ENCODE results near the gene SERPINB3.
"Not testable (repeated sequence)": the region's sequence is repeated elsewhere in the genome, so short reads cannot be mapped to it uniquely, and the experiment has no call there.

SERPINB3 gene

GRCh38 chr18:63661750-63662149 lies at the start of gene SERPINB3:
SERPINB3 (minus strand) TSS chr18:63661893; CDS start chr18:63661216, 677 bp downstream.
- not testable (repeated sequence) for DNase-seq (ENCODE audit: low spot score)

GRCh38 chr18:63708650-63709049 lies 47.0 kb upstream of the SERPINB3 start:
- no peak for DNase-seq (ENCODE audit: low spot score)

- no peak for DNase-seq (ENCODE audit: low spot score)
These were observed 46.1 kb upstream of the SERPINB3 start for GRCh38 chr18:63707816-63708215.

GRCh38 chr18:63705401-63705800 lies 43.7 kb upstream of the SERPINB3 start:
- DNase-seq (ENCODE audit: low spot score) = no peak

GRCh38 chr18:63702660-63703059 lies 41.0 kb upstream of the SERPINB3 start, which contains the start of gene SERPINB11:
SERPINB11 (plus strand) TSS chr18:63702960; CDS start chr18:63710194, 7,234 bp downstream.
- DNase-seq (ENCODE audit: low spot score) = no peak

- no peak for DNase-seq (ENCODE audit: low spot score)
These were observed 40.3 kb upstream of the SERPINB3 start for GRCh38 chr18:63701952-63702351.

- no peak for DNase-seq (ENCODE audit: low spot score)
These were observed 38.8 kb upstream of the SERPINB3 start for GRCh38 chr18:63700501-63700900.

GRCh38 chr18:63697097-63697660 lies 35.5 kb upstream of the SERPINB3 start:
- DNase-seq (ENCODE audit: low spot score) = no peak

- no peak for DNase-seq (ENCODE audit: low spot score)
These were observed 27.4 kb upstream of the SERPINB3 start for GRCh38 chr18:63689064-63689463.

- DNase-seq (ENCODE audit: low spot score) = no peak
These were observed 25.2 kb upstream of the SERPINB3 start for GRCh38 chr18:63686871-63687270.

- no peak for DNase-seq (ENCODE audit: low spot score)
These were observed 23.0 kb upstream of the SERPINB3 start for GRCh38 chr18:63684718-63685117.

- no peak for DNase-seq (ENCODE audit: low spot score)
These were observed 22.2 kb upstream of the SERPINB3 start for GRCh38 chr18:63683890-63684289.

GRCh38 chr18:63683152-63683551 lies 21.5 kb upstream of the SERPINB3 start:
- DNase-seq (ENCODE audit: low spot score) = no peak

- DNase-seq (ENCODE audit: low spot score) = no peak
These were observed 20.0 kb upstream of the SERPINB3 start for GRCh38 chr18:63681449-63682340.

GRCh38 chr18:63679820-63680606 lies 18.3 kb upstream of the SERPINB3 start:
- DNase-seq (ENCODE audit: low spot score) = no peak

- no peak for DNase-seq (ENCODE audit: low spot score)
These were observed 16.0 kb upstream of the SERPINB3 start for GRCh38 chr18:63677500-63678225.

- DNase-seq (ENCODE audit: low spot score) = peak; percentile 55
These were observed 15.0 kb upstream of the SERPINB3 start for GRCh38 chr18:63676526-63677323.

- DNase-seq (ENCODE audit: low spot score) = no peak
These were observed 2.9 kb upstream of the SERPINB3 start for GRCh38 chr18:63664571-63664970.

GRCh38 chr18:63658920-63659319 lies 2.8 kb downstream of the SERPINB3 start:
- not testable (repeated sequence) for DNase-seq (ENCODE audit: low spot score)

GRCh38 chr18:63650271-63650670 lies 11.4 kb downstream of the SERPINB3 start:
- DNase-seq (ENCODE audit: low spot score) = not testable (repeated sequence)

- no peak for DNase-seq (ENCODE audit: low spot score)
These were observed 13.5 kb downstream of the SERPINB3 start for GRCh38 chr18:63648241-63648640.

Measured in ecto neural progenitor cell (in vitro differentiated cells).